Measurements from ENCODE around the gene CTDSP2.
"Not testable (repeated sequence)": the region's sequence is repeated elsewhere in the genome, so short reads cannot be mapped to it uniquely, and the experiment has no call there.

DNA sequence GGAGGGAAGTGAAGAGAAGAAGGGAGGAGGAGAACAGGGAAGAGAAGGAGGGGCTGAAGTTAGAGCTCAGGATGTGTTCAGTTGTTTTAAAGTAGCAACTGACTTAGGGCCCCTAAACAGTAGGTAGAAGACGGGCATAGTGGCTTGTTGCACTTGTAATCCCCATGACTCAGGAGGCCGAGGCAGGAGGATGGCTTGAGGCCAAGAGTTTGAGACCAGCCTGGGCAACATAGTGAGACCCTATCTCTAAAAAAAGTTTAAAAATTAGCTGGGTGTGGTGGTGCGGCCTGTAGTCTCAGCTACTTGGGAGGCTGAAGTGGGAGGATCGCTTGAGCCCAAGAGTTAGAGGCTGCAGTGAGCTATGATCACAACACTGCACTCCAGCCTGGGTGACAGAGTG lies 40.4 kb upstream of the CTDSP2 start:
- TF ChIP-seq, protein P1, sequence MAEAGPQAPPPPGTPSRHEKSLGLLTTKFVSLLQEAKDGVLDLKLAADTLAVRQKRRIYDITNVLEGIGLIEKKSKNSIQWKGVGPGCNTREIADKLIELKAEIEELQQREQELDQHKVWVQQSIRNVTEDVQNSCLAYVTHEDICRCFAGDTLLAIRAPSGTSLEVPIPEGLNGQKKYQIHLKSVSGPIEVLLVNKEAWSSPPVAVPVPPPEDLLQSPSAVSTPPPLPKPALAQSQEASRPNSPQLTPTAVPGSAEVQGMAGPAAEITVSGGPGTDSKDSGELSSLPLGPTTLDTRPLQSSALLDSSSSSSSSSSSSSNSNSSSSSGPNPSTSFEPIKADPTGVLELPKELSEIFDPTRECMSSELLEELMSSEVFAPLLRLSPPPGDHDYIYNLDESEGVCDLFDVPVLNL (IDR thresholded peaks at IDR 0.05; ENCODE audit: low read depth, low read length) = not testable (repeated sequence)
- TF ChIP-seq SIN3A (IDR thresholded peaks at IDR 0.05; ENCODE audit: low read depth, low read length); SREBF2 (IDR thresholded peaks at IDR 0.05; ENCODE audit: low read length): not testable (repeated sequence)
- TF ChIP-seq, protein P2, sequence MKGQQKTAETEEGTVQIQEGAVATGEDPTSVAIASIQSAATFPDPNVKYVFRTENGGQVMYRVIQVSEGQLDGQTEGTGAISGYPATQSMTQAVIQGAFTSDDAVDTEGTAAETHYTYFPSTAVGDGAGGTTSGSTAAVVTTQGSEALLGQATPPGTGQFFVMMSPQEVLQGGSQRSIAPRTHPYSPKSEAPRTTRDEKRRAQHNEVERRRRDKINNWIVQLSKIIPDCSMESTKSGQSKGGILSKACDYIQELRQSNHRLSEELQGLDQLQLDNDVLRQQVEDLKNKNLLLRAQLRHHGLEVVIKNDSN (IDR thresholded peaks at IDR 0.05; ENCODE audit: borderline replicate concordance, extremely low read length, insufficient read depth, low read depth, low read length) = not testable (repeated sequence)
- TF ChIP-seq, protein P3, sequence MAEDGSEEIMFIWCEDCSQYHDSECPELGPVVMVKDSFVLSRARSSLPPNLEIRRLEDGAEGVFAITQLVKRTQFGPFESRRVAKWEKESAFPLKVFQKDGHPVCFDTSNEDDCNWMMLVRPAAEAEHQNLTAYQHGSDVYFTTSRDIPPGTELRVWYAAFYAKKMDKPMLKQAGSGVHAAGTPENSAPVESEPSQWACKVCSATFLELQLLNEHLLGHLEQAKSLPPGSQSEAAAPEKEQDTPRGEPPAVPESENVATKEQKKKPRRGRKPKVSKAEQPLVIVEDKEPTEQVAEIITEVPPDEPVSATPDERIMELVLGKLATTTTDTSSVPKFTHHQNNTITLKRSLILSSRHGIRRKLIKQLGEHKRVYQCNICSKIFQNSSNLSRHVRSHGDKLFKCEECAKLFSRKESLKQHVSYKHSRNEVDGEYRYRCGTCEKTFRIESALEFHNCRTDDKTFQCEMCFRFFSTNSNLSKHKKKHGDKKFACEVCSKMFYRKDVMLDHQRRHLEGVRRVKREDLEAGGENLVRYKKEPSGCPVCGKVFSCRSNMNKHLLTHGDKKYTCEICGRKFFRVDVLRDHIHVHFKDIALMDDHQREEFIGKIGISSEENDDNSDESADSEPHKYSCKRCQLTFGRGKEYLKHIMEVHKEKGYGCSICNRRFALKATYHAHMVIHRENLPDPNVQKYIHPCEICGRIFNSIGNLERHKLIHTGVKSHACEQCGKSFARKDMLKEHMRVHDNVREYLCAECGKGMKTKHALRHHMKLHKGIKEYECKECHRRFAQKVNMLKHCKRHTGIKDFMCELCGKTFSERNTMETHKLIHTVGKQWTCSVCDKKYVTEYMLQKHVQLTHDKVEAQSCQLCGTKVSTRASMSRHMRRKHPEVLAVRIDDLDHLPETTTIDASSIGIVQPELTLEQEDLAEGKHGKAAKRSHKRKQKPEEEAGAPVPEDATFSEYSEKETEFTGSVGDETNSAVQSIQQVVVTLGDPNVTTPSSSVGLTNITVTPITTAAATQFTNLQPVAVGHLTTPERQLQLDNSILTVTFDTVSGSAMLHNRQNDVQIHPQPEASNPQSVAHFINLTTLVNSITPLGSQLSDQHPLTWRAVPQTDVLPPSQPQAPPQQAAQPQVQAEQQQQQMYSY (CRISPR knock-in tag; IDR thresholded peaks at IDR 0.05) = not testable (repeated sequence)
